ENCODE results near the gene RFLNA.

DNA sequence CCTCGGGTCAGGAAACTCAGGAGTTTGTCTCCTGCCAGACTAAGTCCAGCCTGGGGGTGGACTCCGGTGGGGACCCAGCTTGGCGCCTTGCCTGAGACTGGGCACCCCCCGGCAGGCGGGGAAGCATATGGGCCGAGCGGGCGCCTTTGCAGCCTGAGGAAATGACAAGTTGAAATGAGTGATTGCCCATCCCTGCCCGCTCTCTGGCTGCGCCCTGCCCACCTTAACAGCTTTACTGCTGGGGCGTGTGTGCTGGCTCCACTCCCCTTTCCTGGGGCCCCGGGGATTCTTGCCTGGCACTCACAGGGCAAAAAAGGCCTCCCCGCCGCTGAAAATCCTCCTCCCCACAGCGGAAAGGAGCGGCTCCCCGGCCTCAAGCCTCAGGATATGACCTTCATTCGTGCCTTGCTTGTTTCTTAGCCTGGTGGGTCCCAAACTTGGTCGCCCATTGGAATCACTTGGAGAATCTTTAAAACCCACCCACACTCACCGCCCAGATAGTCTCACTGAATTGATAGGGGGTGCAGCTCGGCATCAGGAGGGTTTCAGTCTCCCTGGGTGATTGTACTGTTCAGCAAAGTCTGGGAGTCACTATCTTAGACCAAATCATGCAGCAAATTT, 1.5 kb downstream of the RFLNA start:
- TF ChIP-seq CTCF (IDR thresholded peaks at IDR 0.05) (no peak), EZH2 (IDR thresholded peaks at IDR 0.05) (no peak), EZH2phosphoT487 (IDR thresholded peaks at IDR 0.05) (no peak)
